GM18502 (cell line): ENCODE measurements around the gene PDGFD.

Source experiments
- ATAC-seq: cut with Tn5 transposase; IDR thresholded peaks from one replicate; pipeline ENCODE4 v1.9.1; 2021; ENCODE audit warnings: mild to moderate bottlenecking; ENCODE audit not compliant: unreplicated experiment, poor library complexity

Gene PDGFD

GRCh38 chr11:103867481-103867880 is 296.5 kb downstream of the PDGFD start:
- ATAC-seq, result no peak

- no peak for ATAC-seq
These were observed 300.4 kb downstream of the PDGFD start for GRCh38 chr11:103863497-103863896.

- ATAC-seq, result peak; percentile 23
These were observed 301.2 kb downstream of the PDGFD start for GRCh38 chr11:103862802-103863174.

- ATAC-seq, result peak; percentile 89
These were observed 301.7 kb downstream of the PDGFD start for GRCh38 chr11:103862094-103862801.
